Panc1 (cell line): ENCODE data around the gene FREM3. TPM values are rescaled to one million over a fixed set of nuclear protein-coding genes. Genes with fewer than 3 reads are reported as not detected.

Experiments used
- ATAC-seq: fragments of 200-7000 bp; cut with Tn5 transposase; 2 replicates; pipeline ENCODE4 v1.9.1; 2020; ENCODE audit warnings: mild to moderate bottlenecking, moderate library complexity
- BruUV-seq: library from RNA; stranded (reverse); fragments of 400-500 nt; replicated peaks from 2 replicates; lab custom pipeline; 2021; lab: Mats Ljungman, UMichigan
- CTCF ChIA-PET: fragments of 300-600 bp; sonication (Branson Sonifier 250); formaldehyde crosslinking; loops from one replicate; lab custom pipeline; 2022; ENCODE audit warnings: antibody characterized with exemption; lab: Charles Lee
- POLR2A ChIA-PET: fragments of 300-600 bp; sonication (Branson Sonifier 250); formaldehyde crosslinking; loops from one replicate; lab custom pipeline; 2022; ENCODE audit warnings: antibody characterized with exemption; lab: Charles Lee
- DNase-seq: peaks from one replicate; pipeline ENCODE4 v3.0.0-alpha.2; 2010; ENCODE audit warnings: low read depth, low spot score
- H3K27ac ChIP-seq: 2 replicates; pipeline ENCODE4 v1.5.1; 2011; ENCODE audit warnings: mild to moderate bottlenecking, low read length, inconsistent platforms
- H3K27me3 ChIP-seq: fragments of 200-500 bp; sonication (Bioruptor generic); 2 replicates; pipeline ENCODE4 v1.6.0; 2014; ENCODE audit warnings: low read length, inconsistent platforms; ENCODE audit not compliant: control insufficient read depth, insufficient read depth
- H3K36me3 ChIP-seq: fragments of 200-500 bp; sonication (Bioruptor generic); 2 replicates; pipeline ENCODE4 v1.5.1; 2014; ENCODE audit warnings: inconsistent platforms, mild to moderate bottlenecking, low read length, moderate library complexity; ENCODE audit not compliant: control insufficient read depth, insufficient read depth
- H3K4me1 ChIP-seq: 2 replicates; pipeline ENCODE4 v1.5.1; 2011; ENCODE audit warnings: inconsistent platforms, mild to moderate bottlenecking, low read length, moderate library complexity; ENCODE audit not compliant: control insufficient read depth, insufficient read depth
- H3K4me3 ChIP-seq, 2 experiments: 2 replicates each; pipeline ENCODE4 v1.5.1; 2011 to 2012; ENCODE audit warnings: low read depth in 2 of 2, low read length in 2 of 2, mild to moderate bottlenecking in 2 of 2, inconsistent platforms in 1 of 2, moderate library complexity in 1 of 2
- H3K9me3 ChIP-seq: fragments of 200-500 bp; sonication (Bioruptor generic); 2 replicates; pipeline ENCODE4 v1.5.1; 2014; ENCODE audit warnings: low read depth, mild to moderate bottlenecking, inconsistent platforms, low read length, moderate library complexity; ENCODE audit not compliant: control insufficient read depth, insufficient read depth
- POLR2AphosphoS5 ChIP-seq: IDR thresholded peaks from 2 replicates; pipeline ENCODE4 v1.6.1; 2012; ENCODE audit warnings: mild to moderate bottlenecking, low read depth, low read length, moderate library complexity
- SIN3A ChIP-seq: IDR thresholded peaks from 2 replicates; pipeline ENCODE4 v1.6.1; 2012; ENCODE audit warnings: low read depth, mild to moderate bottlenecking, low read length, moderate library complexity, borderline replicate concordance; ENCODE audit not compliant: insufficient read depth
- TCF7L2 ChIP-seq: IDR thresholded peaks from 2 replicates; pipeline ENCODE4 v1.6.1; 2011; ENCODE audit warnings: mild to moderate bottlenecking, low read depth, low read length, inconsistent platforms
- in situ Hi-C: cut with HindIII; loops from 2 replicates; pipeline ENCODE4 v1.10.0; 2016; ENCODE audit warnings: low sequenced_read_pairs, low pct_unique_long_range_greater_than_20kb
- intact Hi-C: fragments of 100-400 bp; cut with micrococcal nuclease; formaldehyde crosslinking; loops from one replicate; pipeline ENCODE4 v1.10.0; 2022; ENCODE audit not compliant: unreplicated experiment
- total RNA-seq: library from RNA; stranded (reverse); gene quantifications from one replicate; pipeline ENCODE4 v1.2.1, GENCODE V29; 2021; ENCODE audit not compliant: unreplicated experiment
- TF ChIP-seq, protein P1 (sequence below), 2 experiments: IDR thresholded peaks; 2 replicates each; pipeline ENCODE4 v1.6.1; 2011 to 2012; ENCODE audit warnings: low read depth in 2 of 2, control low read depth in 1 of 2, low read length in 1 of 2, mild to moderate bottlenecking in 1 of 2, moderate library complexity in 1 of 2; ENCODE audit not compliant: insufficient read depth in 1 of 2
- TF ChIP-seq, protein P2 (sequence below): fragments of 450-650 bp; IDR thresholded peaks from 2 replicates; pipeline ENCODE4 v1.5.1; 2017; ENCODE audit warnings: mild to moderate bottlenecking

FREM3 gene
- total RNA-seq, 1 experiment from 2014 or later: not detected

- Histone ChIP-seq H3K36me3 (no peaks in the 10 kb centered on the region), H3K27ac (no peak overlapping the region), H3K4me1 (no peaks in the 10 kb centered on the region), H3K9me3 (no peaks in the 10 kb centered on the region), H3K4me3 (no peak overlapping the region), H3K27me3 (no peaks in the 10 kb centered on the region)
- no peak for ATAC-seq
- CTCF ChIA-PET: no interaction called here
- no TSS peak for BruUV-seq
- no peak for DNase-seq
- POLR2A ChIA-PET: no interaction called here
- in situ Hi-C loops: no loop called here
- intact Hi-C loops: no loop called here
- TF ChIP-seq, protein P1, sequence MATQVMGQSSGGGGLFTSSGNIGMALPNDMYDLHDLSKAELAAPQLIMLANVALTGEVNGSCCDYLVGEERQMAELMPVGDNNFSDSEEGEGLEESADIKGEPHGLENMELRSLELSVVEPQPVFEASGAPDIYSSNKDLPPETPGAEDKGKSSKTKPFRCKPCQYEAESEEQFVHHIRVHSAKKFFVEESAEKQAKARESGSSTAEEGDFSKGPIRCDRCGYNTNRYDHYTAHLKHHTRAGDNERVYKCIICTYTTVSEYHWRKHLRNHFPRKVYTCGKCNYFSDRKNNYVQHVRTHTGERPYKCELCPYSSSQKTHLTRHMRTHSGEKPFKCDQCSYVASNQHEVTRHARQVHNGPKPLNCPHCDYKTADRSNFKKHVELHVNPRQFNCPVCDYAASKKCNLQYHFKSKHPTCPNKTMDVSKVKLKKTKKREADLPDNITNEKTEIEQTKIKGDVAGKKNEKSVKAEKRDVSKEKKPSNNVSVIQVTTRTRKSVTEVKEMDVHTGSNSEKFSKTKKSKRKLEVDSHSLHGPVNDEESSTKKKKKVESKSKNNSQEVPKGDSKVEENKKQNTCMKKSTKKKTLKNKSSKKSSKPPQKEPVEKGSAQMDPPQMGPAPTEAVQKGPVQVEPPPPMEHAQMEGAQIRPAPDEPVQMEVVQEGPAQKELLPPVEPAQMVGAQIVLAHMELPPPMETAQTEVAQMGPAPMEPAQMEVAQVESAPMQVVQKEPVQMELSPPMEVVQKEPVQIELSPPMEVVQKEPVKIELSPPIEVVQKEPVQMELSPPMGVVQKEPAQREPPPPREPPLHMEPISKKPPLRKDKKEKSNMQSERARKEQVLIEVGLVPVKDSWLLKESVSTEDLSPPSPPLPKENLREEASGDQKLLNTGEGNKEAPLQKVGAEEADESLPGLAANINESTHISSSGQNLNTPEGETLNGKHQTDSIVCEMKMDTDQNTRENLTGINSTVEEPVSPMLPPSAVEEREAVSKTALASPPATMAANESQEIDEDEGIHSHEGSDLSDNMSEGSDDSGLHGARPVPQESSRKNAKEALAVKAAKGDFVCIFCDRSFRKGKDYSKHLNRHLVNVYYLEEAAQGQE (IDR thresholded peaks at IDR 0.05; ENCODE audit: insufficient read depth in 1 of 2, low read depth in 2 of 2, low read length in 1 of 2): no peak
- TF ChIP-seq, protein P2, sequence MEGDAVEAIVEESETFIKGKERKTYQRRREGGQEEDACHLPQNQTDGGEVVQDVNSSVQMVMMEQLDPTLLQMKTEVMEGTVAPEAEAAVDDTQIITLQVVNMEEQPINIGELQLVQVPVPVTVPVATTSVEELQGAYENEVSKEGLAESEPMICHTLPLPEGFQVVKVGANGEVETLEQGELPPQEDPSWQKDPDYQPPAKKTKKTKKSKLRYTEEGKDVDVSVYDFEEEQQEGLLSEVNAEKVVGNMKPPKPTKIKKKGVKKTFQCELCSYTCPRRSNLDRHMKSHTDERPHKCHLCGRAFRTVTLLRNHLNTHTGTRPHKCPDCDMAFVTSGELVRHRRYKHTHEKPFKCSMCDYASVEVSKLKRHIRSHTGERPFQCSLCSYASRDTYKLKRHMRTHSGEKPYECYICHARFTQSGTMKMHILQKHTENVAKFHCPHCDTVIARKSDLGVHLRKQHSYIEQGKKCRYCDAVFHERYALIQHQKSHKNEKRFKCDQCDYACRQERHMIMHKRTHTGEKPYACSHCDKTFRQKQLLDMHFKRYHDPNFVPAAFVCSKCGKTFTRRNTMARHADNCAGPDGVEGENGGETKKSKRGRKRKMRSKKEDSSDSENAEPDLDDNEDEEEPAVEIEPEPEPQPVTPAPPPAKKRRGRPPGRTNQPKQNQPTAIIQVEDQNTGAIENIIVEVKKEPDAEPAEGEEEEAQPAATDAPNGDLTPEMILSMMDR: no peak
- TF ChIP-seq TCF7L2: no peak
- TF ChIP-seq SIN3A: no peak
- TF ChIP-seq POLR2AphosphoS5: no peak
Measured at GRCh38 chr4:143616771-143617170, 83.7 kb downstream of the FREM3 start.

DNA sequence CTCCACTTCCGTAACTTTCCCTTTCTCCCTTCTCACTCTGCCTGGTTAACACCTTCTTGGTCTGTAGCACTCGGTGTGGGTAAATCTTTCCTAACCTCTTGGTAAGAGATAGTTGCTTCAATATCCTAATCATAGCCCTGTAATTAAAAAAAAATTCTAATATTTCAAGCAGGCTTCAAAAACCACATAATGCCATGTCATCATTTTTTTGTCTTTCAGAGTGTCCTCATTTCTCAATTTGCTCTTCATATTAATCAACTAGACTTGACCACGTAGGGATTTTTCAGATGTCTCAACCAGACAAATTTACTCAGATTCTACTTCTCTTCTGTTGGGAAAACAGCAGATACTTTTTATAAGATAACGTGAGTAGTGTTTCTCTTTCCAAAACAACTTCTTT lies 91.0 kb downstream of the FREM3 start:
- Histone ChIP-seq H3K27me3 (no peaks in the 10 kb centered on the region), H3K4me3 (no peak overlapping the region), H3K27ac (no peak overlapping the region), H3K36me3 (no peaks in the 10 kb centered on the region), H3K4me1 (no peaks in the 10 kb centered on the region), H3K9me3 (no peaks in the 10 kb centered on the region)
- no TSS peak for BruUV-seq
- DNase-seq (no peak), ATAC-seq (no peak)
- in situ Hi-C loops (no loop called here), intact Hi-C loops (no loop called here)
- ChIA-PET CTCF (no interaction called here), POLR2A (no interaction called here)
- TF ChIP-seq, protein P2: no peak
- TF ChIP-seq POLR2AphosphoS5 (no peak), TCF7L2 (no peak), SIN3A (no peak)
- TF ChIP-seq, protein P1 (IDR thresholded peaks at IDR 0.05; ENCODE audit: insufficient read depth in 1 of 2, low read depth in 2 of 2, low read length in 1 of 2): no peak
